ENCODE results near the gene TRAP1. TPM values are rescaled to one million over a fixed set of nuclear protein-coding genes. Genes with fewer than 3 reads are reported as not detected.

Gene TRAP1
- total RNA-seq, 3 donors from 2014 or later, result 44.8 to 69.5 (median 51.4) TPM

- Histone ChIP-seq H3K36me3 (no peaks in the 10 kb centered on the region), H3K4me3 (peak overlapping the region in 1 of 3 donors; percentile 14), H3K9me3 (no peaks in the 10 kb centered on the region), H3K27me3 (no peaks in the 10 kb centered on the region), H3K4me1 (no peaks in the 10 kb centered on the region), H3K27ac (peak overlapping the region; percentile 41 to 57)
- intact Hi-C loops (cut with DNase I; ENCODE audit: low total_unique reads), result no loop called here
- peak; percentile 47 to 70 for DNase-seq (ENCODE audit: low spot score in 2 of 2)
- TF ChIP-seq CTCF (IDR thresholded peaks at IDR 0.05), result no peak
- TF ChIP-seq POLR2A (IDR thresholded peaks at IDR 0.05), result no peak
- no peak for TF ChIP-seq POLR2AphosphoS5 (IDR thresholded peaks at IDR 0.05)
Measured at GRCh38 chr16:3642397-3643094, 74.8 kb downstream of the TRAP1 start.

GRCh38 chr16:3641801-3642396 is 75.4 kb downstream of the TRAP1 start:
- intact Hi-C loops (cut with DNase I; ENCODE audit: low total_unique reads), result no loop called here
- Histone ChIP-seq H3K4me3 (no peak overlapping the region), H3K27ac (peak overlapping the region in 1 of 2 donors; percentile 40), H3K9me3 (no peaks in the 10 kb centered on the region), H3K4me1 (no peaks in the 10 kb centered on the region), H3K27me3 (no peaks in the 10 kb centered on the region), H3K36me3 (no peaks in the 10 kb centered on the region)
- DNase-seq (ENCODE audit: low spot score in 2 of 2), result no peak
- TF ChIP-seq CTCF (IDR thresholded peaks at IDR 0.05), result no peak
- no peak for TF ChIP-seq POLR2AphosphoS5 (IDR thresholded peaks at IDR 0.05)
- no peak for TF ChIP-seq POLR2A (IDR thresholded peaks at IDR 0.05)

- intact Hi-C loops (cut with DNase I; ENCODE audit: low total_unique reads), result no loop called here
- Histone ChIP-seq H3K36me3 (no peaks in the 10 kb centered on the region), H3K27me3 (no peaks in the 10 kb centered on the region), H3K4me3 (no peak overlapping the region), H3K4me1 (no peaks in the 10 kb centered on the region), H3K27ac (no peak overlapping the region), H3K9me3 (no peaks in the 10 kb centered on the region)
- no peak for TF ChIP-seq CTCF (IDR thresholded peaks at IDR 0.05)
- no peak for TF ChIP-seq POLR2A (IDR thresholded peaks at IDR 0.05)
- TF ChIP-seq POLR2AphosphoS5 (IDR thresholded peaks at IDR 0.05), result no peak
- no peak for DNase-seq (ENCODE audit: low spot score in 2 of 2)
Measured at GRCh38 chr16:3640632-3641501, 76.5 kb downstream of the TRAP1 start.

GRCh38 chr16:3640207-3640606 is 77.1 kb downstream of the TRAP1 start:
- no peak overlapping the region for H3K4me3 ChIP-seq
- no peak for DNase-seq (ENCODE audit: low spot score in 2 of 2)
- no peaks in the 10 kb centered on the region for H3K27me3 ChIP-seq
- H3K36me3 ChIP-seq, result no peaks in the 10 kb centered on the region
- H3K4me1 ChIP-seq, result no peaks in the 10 kb centered on the region
- no peaks in the 10 kb centered on the region for H3K9me3 ChIP-seq
- TF ChIP-seq POLR2A (IDR thresholded peaks at IDR 0.05), result no peak
- TF ChIP-seq CTCF (IDR thresholded peaks at IDR 0.05), result no peak
- no peak for TF ChIP-seq POLR2AphosphoS5 (IDR thresholded peaks at IDR 0.05)
- intact Hi-C loops (cut with DNase I; ENCODE audit: low total_unique reads), result no loop called here
- no peak overlapping the region for H3K27ac ChIP-seq
